NCI-H2081 treated with DMSO at 0.1 percent for 48 hours (cell line): Measurements from ENCODE around the gene MAP2K4.

Experiments used
- DNase-seq: peaks from one replicate; lab custom pipeline; 2025; lab: John Stamatoyannopoulos, UW

The MAP2K4 gene

GRCh38 chr17:12178644-12179330 is 158.1 kb downstream of the MAP2K4 start:
- no peak for DNase-seq

DNA sequence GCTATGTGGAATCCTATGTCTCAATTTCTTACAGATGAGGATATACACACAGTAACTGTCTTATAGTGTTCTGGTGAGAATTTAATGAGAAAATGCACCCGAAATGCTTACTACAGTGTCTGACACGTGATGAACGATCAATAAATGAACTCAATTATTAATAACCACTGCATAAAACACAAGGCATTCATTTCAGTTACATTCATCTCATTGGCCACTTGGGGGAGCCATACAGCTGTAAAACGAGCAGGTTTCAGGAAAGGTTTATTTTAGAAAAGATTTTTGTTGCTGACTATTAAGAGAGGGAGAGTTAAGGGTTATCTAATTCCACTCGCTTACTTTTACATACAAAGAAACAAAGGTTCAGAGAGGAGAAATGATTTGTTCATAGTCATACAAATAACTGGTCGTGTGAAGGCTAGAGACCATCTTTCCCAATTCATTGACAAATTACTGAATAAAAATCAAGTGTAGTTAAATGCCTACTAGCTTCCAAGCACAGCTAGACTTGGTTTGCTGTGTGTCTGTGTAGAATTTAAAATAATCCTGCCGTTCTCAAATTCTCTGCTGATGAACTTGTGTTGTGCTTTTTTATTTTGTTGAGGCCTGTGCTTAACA is 160.1 kb downstream of the MAP2K4 start:
- no peak for DNase-seq

- no peak for DNase-seq
Observed at GRCh38 chr17:12187658-12188057, 167.0 kb downstream of the MAP2K4 start.

DNA sequence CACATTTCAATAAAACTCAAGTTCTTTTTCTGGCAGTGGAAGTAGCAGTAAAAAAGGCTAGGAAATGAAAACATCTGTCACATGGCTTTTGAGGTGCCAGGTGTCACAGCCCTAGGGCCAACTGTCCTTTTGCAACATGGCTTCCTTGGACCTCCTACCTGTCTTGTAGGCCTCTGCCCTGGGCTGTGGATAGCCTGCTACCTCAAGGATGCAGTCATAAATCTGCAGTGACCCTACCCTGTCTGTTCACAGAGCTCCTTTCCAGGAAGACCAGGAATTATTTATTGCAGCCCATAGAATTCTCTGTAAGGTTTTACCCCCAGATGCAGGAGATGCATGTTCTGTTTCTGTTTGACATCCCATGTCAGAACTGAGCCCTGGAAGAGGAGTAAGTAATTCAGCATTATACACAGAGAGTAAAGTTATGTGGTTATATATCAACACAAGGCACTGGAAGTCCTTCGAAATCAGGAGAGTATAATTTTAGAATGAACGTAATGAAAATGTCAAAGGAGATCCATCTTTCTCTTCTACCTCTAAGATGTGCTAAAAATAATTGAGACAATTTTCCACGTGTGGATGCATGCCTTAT is 172.6 kb downstream of the MAP2K4 start:
- DNase-seq: no peak
